GM18498 (cell line): Measurements from ENCODE around the gene KLHL12.

ENCODE experiments used
- ATAC-seq: cut with Tn5 transposase; IDR thresholded peaks from one replicate; pipeline ENCODE4 v1.9.1; 2021; ENCODE audit warnings: mild to moderate bottlenecking, moderate library complexity; ENCODE audit not compliant: unreplicated experiment

Gene KLHL12

GRCh38 chr1:202926581-202927491 is at the start of gene KLHL12:
TSS of gene KLHL12 (minus strand) at chr1:202927234. CDS start at chr1:202925162, 2,072 bp downstream.
- peak; percentile 91 for ATAC-seq

- ATAC-seq: no peak
Measured at GRCh38 chr1:202976633-202977032, 49.6 kb upstream of the KLHL12 start.

GRCh38 chr1:202974856-202975255 is 47.8 kb upstream of the KLHL12 start:
- no peak for ATAC-seq

GRCh38 chr1:202972046-202972445 is 45.0 kb upstream of the KLHL12 start:
- no peak for ATAC-seq

GRCh38 chr1:202968895-202969295 is 41.9 kb upstream of the KLHL12 start:
- peak; percentile 48 for ATAC-seq

GRCh38 chr1:202968351-202968750 is 41.3 kb upstream of the KLHL12 start:
- no peak for ATAC-seq

GRCh38 chr1:202967684-202968281 is 40.7 kb upstream of the KLHL12 start:
- peak; percentile 12 for ATAC-seq

GRCh38 chr1:202966006-202966898 is 39.2 kb upstream of the KLHL12 start:
- ATAC-seq: no peak

GRCh38 chr1:202965422-202965821 is 38.4 kb upstream of the KLHL12 start:
- ATAC-seq: no peak

- no peak for ATAC-seq
Measured at GRCh38 chr1:202964791-202965410, 37.9 kb upstream of the KLHL12 start.

GRCh38 chr1:202961220-202961880 is 34.3 kb upstream of the KLHL12 start:
- no peak for ATAC-seq

- ATAC-seq: no peak
Measured at GRCh38 chr1:202959276-202959620, 32.2 kb upstream of the KLHL12 start.

GRCh38 chr1:202958544-202959275 is 31.7 kb upstream of the KLHL12 start:
- ATAC-seq: no peak

- peak; percentile 98 for ATAC-seq
Measured at GRCh38 chr1:202957733-202958543, 30.9 kb upstream of the KLHL12 start, which contains the start of gene ADIPOR1. TSS of gene ADIPOR1 (minus strand) at chr1:202958312. CDS start at chr1:202951070, 7,242 bp downstream.

- ATAC-seq: no peak
Measured at GRCh38 chr1:202956969-202957368, 29.9 kb upstream of the KLHL12 start.

GRCh38 chr1:202954057-202954745 is 27.2 kb upstream of the KLHL12 start:
- no peak for ATAC-seq

GRCh38 chr1:202953392-202953791 is 26.4 kb upstream of the KLHL12 start:
- no peak for ATAC-seq

GRCh38 chr1:202952818-202953217 is 25.8 kb upstream of the KLHL12 start:
- ATAC-seq: no peak
